ENCODE results near the gene SIGLEC1.

The SIGLEC1 gene

DNA sequence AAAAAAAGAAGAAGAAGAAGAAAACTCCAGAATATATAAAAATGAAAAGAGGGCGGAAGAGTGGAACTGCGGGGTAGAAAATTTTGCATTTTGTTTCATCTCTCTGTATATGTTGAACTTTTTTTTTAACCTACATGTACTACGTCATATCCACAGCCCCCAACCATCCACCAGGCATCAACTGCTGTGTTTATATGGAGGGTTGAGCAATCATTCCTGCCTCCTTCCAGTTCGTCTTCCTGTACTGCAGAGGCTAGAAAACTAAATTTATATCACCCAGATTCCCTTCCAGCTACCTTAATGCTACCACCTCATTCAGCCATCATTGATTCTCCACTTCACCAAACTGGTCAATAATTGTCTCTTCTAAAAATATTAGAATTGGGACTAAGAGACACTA, 9.5 kb upstream of the SIGLEC1 start:
- H3K9me2 ChIP-seq (replicated peaks; ENCODE audit: insufficient read depth, low read length) = no peaks in the 10 kb centered on the region
- H3K36me3 ChIP-seq (replicated peaks; ENCODE audit: insufficient read depth, low read length) = no peaks in the 10 kb centered on the region
- peaks cover under 1% of the 10 kb centered on the region; the same call in 1 of the 2 replicates for H3K27me3 ChIP-seq (replicated peaks; ENCODE audit: insufficient read depth, low read length)
- H3K4me2 ChIP-seq (ENCODE audit: low read depth, low read length) = no peak overlapping the region
- no peaks in the 10 kb centered on the region for H4K20me1 ChIP-seq (ENCODE audit: insufficient read depth, low read length)
- no peak for DNase-seq
- TF ChIP-seq EZH2phosphoT487 (IDR thresholded peaks at IDR 0.05; ENCODE audit: low read length) (no peak), EZH2 (optimal IDR thresholded peaks at IDR 0.05; ENCODE audit: low read depth, low read length) (no peak)
- TF ChIP-seq, protein P1, sequence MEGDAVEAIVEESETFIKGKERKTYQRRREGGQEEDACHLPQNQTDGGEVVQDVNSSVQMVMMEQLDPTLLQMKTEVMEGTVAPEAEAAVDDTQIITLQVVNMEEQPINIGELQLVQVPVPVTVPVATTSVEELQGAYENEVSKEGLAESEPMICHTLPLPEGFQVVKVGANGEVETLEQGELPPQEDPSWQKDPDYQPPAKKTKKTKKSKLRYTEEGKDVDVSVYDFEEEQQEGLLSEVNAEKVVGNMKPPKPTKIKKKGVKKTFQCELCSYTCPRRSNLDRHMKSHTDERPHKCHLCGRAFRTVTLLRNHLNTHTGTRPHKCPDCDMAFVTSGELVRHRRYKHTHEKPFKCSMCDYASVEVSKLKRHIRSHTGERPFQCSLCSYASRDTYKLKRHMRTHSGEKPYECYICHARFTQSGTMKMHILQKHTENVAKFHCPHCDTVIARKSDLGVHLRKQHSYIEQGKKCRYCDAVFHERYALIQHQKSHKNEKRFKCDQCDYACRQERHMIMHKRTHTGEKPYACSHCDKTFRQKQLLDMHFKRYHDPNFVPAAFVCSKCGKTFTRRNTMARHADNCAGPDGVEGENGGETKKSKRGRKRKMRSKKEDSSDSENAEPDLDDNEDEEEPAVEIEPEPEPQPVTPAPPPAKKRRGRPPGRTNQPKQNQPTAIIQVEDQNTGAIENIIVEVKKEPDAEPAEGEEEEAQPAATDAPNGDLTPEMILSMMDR (IDR thresholded peaks at IDR 0.05; ENCODE audit: low read length) = no peak
- H3K4me3 ChIP-seq (ENCODE audit: low read length) = no peak overlapping the region
- H3K9me3 ChIP-seq (replicated peaks; ENCODE audit: insufficient read depth, low read length) = no peaks in the 10 kb centered on the region
- H3K27ac ChIP-seq (ENCODE audit: low read length) = no peak overlapping the region
- H3K79me2 ChIP-seq (ENCODE audit: low read length) = no peaks in the 10 kb centered on the region
- no peak overlapping the region for H3K9ac ChIP-seq (ENCODE audit: low read length)
- H2AFZ ChIP-seq (ENCODE audit: low read length) = no peak overlapping the region
- no peaks in the 10 kb centered on the region for H3F3A ChIP-seq (ENCODE audit: insufficient read depth, low read length)
- peaks cover 13% of the 10 kb centered on the region for H3K4me1 ChIP-seq (ENCODE audit: low read length)

DNA sequence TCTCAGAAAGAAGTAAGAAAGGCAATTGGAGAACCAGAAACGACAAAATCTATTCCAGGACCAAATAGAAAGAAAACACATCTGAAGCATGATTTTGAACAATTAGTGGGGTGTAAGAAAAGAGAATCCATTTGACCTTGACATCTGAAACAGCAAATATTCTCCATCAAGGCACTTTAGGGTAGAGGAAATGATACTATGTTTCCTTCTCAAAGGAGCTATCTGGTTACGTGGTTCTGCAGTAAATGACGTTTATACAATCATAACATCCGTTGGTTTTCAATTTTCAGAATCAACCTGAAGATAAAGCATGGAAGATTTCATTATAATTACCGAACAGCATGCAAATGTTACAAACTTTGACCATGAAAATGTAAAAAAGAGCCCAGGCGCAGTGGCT, 8.2 kb upstream of the SIGLEC1 start:
- no peaks in the 10 kb centered on the region for H3K79me2 ChIP-seq (ENCODE audit: low read length)
- no peak overlapping the region for H3K4me2 ChIP-seq (ENCODE audit: low read depth, low read length)
- H3K9me2 ChIP-seq (replicated peaks; ENCODE audit: insufficient read depth, low read length) = no peaks in the 10 kb centered on the region
- H3K27me3 ChIP-seq (replicated peaks; ENCODE audit: insufficient read depth, low read length) = no peaks in the 10 kb centered on the region
- no peaks in the 10 kb centered on the region for H4K20me1 ChIP-seq (ENCODE audit: insufficient read depth, low read length)
- peaks cover 13% of the 10 kb centered on the region for H3K4me1 ChIP-seq (ENCODE audit: low read length)
- no peak for TF ChIP-seq EZH2phosphoT487 (IDR thresholded peaks at IDR 0.05; ENCODE audit: low read length)
- TF ChIP-seq, protein P1 (IDR thresholded peaks at IDR 0.05; ENCODE audit: low read length) = no peak
- no peak for TF ChIP-seq EZH2 (optimal IDR thresholded peaks at IDR 0.05; ENCODE audit: low read depth, low read length)
- H3K9ac ChIP-seq (ENCODE audit: low read length) = no peak overlapping the region
- no peak overlapping the region for H3K27ac ChIP-seq (ENCODE audit: low read length)
- no peaks in the 10 kb centered on the region for H3F3A ChIP-seq (ENCODE audit: insufficient read depth, low read length)
- DNase-seq = no peak
- H3K9me3 ChIP-seq (replicated peaks; ENCODE audit: insufficient read depth, low read length) = no peaks in the 10 kb centered on the region
- H2AFZ ChIP-seq (ENCODE audit: low read length) = no peak overlapping the region
- no peaks in the 10 kb centered on the region for H3K36me3 ChIP-seq (replicated peaks; ENCODE audit: insufficient read depth, low read length)
- H3K4me3 ChIP-seq (ENCODE audit: low read length) = no peak overlapping the region

DNA sequence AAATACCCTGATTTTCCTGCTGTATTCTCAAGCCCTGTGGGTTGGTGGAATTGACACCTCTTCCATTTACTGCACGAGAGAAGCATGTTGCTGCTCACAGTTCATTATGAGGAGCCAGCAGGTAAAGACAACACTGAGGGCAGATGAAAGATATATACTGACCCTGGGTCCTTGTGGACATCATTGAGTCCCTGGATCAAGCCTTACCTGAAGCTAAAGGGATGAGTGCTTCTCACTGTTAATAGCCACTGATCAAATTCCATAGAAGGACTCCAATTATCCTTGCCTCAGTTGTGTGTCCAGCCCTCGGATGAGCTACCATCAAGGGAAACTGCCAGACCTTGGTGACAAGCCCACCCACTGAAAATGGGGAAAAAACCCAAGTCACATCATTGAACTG, 7.7 kb upstream of the SIGLEC1 start:
- Histone ChIP-seq H3K9me3 (replicated peaks; ENCODE audit: insufficient read depth, low read length) (no peaks in the 10 kb centered on the region), H3F3A (ENCODE audit: insufficient read depth, low read length) (no peaks in the 10 kb centered on the region), H3K4me2 (ENCODE audit: low read depth, low read length) (0 out of 2 replicates have a peak overlapping the region, but pooled peaks have one; percentile 21), H3K9me2 (replicated peaks; ENCODE audit: insufficient read depth, low read length) (no peaks in the 10 kb centered on the region), H3K9ac (ENCODE audit: low read length) (no peak overlapping the region), H3K4me1 (ENCODE audit: low read length) (peaks cover 13% of the 10 kb centered on the region), H3K27ac (ENCODE audit: low read length) (no peak overlapping the region), H3K27me3 (replicated peaks; ENCODE audit: insufficient read depth, low read length) (no peaks in the 10 kb centered on the region), H3K79me2 (ENCODE audit: low read length) (no peaks in the 10 kb centered on the region), H3K4me3 (ENCODE audit: low read length) (no peak overlapping the region), H4K20me1 (ENCODE audit: insufficient read depth, low read length) (no peaks in the 10 kb centered on the region), H3K36me3 (replicated peaks; ENCODE audit: insufficient read depth, low read length) (no peaks in the 10 kb centered on the region), H2AFZ (ENCODE audit: low read length) (no peak overlapping the region)
- no peak for DNase-seq
- TF ChIP-seq EZH2 (optimal IDR thresholded peaks at IDR 0.05; ENCODE audit: low read depth, low read length) (no peak), EZH2phosphoT487 (IDR thresholded peaks at IDR 0.05; ENCODE audit: low read length) (no peak)
- TF ChIP-seq, protein P1 (IDR thresholded peaks at IDR 0.05; ENCODE audit: low read length) = no peak

All from MM.1S (cell line).